Hepatocyte (in vitro differentiated cells): ENCODE results near the gene CHST8.

Source experiments
- EZH2 ChIP-seq: fragments of 200-600 bp; sonication (generic); IDR thresholded peaks from 2 replicates; pipeline ENCODE4 v1.6.1; 2016; ENCODE audit warnings: antibody characterized with exemption, mild to moderate bottlenecking, borderline replicate concordance
- EZH2phosphoT487 ChIP-seq: fragments of 200-600 bp; sonication (generic); IDR thresholded peaks from one replicate; pipeline ENCODE4 v1.6.1; 2018; ENCODE audit warnings: antibody characterized with exemption, mild to moderate bottlenecking, low read depth, moderate library complexity; ENCODE audit not compliant: unreplicated experiment, severe bottlenecking
- TF ChIP-seq, protein P1 (sequence below): fragments of 200-600 bp; sonication (generic); IDR thresholded peaks from 2 replicates; pipeline ENCODE4 v1.5.1; 2016; ENCODE audit warnings: antibody characterized with exemption, mild to moderate bottlenecking; ENCODE audit not compliant: poor library complexity

DNA sequence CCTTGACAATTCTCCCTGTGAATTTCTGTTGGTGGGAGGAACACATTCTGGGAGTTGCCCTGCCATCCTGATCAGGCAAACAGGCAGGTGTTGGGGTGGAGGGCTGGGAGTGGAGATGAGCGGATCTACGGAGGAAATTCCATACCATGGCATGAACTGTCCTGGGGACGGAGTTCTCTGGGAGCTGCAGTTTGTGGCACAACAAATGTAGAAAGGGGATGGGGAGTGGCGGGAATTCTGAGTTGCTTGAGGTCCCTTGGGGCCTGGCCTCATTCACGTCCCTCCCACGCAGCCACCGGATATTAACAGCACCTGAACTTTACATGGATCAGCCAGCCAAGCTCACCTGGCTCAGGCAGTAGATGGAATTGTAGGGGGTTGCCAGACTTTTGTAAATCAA is 70.0 kb downstream of the CHST8 start:
- TF ChIP-seq, protein P1, sequence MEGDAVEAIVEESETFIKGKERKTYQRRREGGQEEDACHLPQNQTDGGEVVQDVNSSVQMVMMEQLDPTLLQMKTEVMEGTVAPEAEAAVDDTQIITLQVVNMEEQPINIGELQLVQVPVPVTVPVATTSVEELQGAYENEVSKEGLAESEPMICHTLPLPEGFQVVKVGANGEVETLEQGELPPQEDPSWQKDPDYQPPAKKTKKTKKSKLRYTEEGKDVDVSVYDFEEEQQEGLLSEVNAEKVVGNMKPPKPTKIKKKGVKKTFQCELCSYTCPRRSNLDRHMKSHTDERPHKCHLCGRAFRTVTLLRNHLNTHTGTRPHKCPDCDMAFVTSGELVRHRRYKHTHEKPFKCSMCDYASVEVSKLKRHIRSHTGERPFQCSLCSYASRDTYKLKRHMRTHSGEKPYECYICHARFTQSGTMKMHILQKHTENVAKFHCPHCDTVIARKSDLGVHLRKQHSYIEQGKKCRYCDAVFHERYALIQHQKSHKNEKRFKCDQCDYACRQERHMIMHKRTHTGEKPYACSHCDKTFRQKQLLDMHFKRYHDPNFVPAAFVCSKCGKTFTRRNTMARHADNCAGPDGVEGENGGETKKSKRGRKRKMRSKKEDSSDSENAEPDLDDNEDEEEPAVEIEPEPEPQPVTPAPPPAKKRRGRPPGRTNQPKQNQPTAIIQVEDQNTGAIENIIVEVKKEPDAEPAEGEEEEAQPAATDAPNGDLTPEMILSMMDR, result no peak
- TF ChIP-seq EZH2 (no peak), EZH2phosphoT487 (no peak)
